RWPE1 (cell line): Measurements from ENCODE around the gene ZSWIM6.
"Not testable (repeated sequence)": the region's sequence is repeated elsewhere in the genome, so short reads cannot be mapped to it uniquely, and the experiment has no call there.

Experiments used
- CTCF ChIA-PET: fragments of 350-600 bp; sonication (Branson Sonifier 250); formaldehyde crosslinking; extraction: SDS; loops from one replicate; lab custom pipeline; 2021; lab: Yijun Ruan, JAX
- POLR2A ChIA-PET: fragments of 400-600 bp; formaldehyde crosslinking; extraction: SDS; loops from one replicate; lab custom pipeline; 2020; ENCODE audit warnings: antibody characterized with exemption; ENCODE audit not compliant: low non-redundant PET; lab: Yijun Ruan, JAX
- DNase-seq: peaks from one replicate; pipeline ENCODE4 v3.0.0; 2012; ENCODE audit warnings: low spot score
- H3K27ac ChIP-seq: fragments of 450-650 bp; 2 replicates; pipeline ENCODE4 v1.5.1; 2017
- CTCF ChIP-seq: fragments of 450-650 bp; conservative IDR thresholded peaks from 2 replicates; pipeline ENCODE4 v1.5.1; 2017; ENCODE audit warnings: low read depth, mild to moderate bottlenecking

ZSWIM6 gene

DNA sequence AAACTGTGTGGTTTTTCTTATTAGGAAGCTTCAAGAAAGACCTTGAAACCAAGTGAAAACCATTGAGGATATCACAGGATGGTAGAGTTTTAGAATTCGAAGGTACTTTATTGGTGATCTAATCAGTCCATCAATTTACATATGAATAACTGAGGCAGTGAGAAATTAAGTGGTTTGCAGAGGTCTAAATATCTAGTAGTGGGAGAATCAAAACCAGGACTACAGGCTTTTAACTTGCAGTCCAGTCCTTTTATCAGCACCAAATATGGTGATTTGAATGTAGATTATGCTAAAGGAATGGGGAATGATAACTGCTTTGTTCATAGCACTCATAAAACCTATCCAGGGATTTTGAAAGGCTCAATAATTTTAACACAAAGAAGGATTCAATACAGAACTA is 85.8 kb downstream of the ZSWIM6 start:
- no peak for TF ChIP-seq CTCF
- POLR2A ChIA-PET = no interaction called here
- DNase-seq = no peak
- H3K27ac ChIP-seq = no peak overlapping the region
- CTCF ChIA-PET = interaction anchor here (1.0 to 1.1 kb wide), 2 partner anchors 14 to 46 kb away, joined by 3 to 4 read pairs; no protein-coding TSS in a partner anchor

- TF ChIP-seq CTCF = no peak
- CTCF ChIA-PET = no interaction called here
- no peak for DNase-seq
- POLR2A ChIA-PET = no interaction called here
- H3K27ac ChIP-seq = no peak overlapping the region
Observed at GRCh38 chr5:61419106-61419505, 87.0 kb downstream of the ZSWIM6 start.

DNA sequence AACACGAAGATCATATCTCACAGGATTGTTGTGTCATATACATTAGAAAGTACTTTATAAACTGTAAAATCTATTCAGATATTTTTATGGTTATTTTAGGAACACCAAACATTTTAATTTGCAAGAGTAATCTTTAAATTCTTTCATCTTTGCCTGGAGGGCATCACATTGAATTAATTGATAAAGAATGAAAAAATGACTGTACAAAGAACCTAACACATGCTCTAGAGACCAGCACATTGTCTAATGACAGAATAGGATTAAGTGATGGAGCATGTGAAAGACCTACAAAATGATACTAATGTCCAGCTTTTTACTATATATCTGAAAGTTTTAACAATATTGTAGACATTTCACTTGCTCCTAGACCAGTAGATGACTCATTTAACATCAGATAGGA is 88.0 kb downstream of the ZSWIM6 start:
- no peak for TF ChIP-seq CTCF
- CTCF ChIA-PET = interaction anchor here (0.7 kb wide), 1 partner anchor 33 kb away, joined by 3 read pairs; no protein-coding TSS in a partner anchor
- POLR2A ChIA-PET = no interaction called here
- no peak for DNase-seq
- no peak overlapping the region for H3K27ac ChIP-seq

DNA sequence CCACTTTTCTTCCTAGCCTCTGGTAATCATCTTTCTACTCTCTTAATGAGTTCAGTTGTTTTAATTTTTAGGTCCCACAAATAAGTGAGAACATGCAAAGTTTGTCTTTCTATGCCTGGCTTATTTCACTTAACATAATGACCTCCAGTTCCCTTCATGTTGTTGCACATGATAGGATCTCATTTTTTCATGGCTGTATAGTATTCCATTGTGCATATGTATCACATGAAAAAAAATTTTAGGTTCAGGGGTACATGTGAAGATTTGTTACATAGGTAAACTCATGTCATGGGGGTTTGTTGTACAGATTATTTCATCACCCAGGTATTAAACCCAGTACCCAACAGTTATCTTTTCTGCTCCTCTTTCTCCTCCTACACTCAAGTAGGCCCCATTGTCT is 89.2 kb downstream of the ZSWIM6 start:
- POLR2A ChIA-PET, DNase-seq, H3K27ac ChIP-seq: not testable (repeated sequence)
- CTCF ChIA-PET = interaction anchor here (0.6 to 0.7 kb wide), 2 partner anchors 623 to 1359 kb away, joined by 3 to 4 read pairs; no protein-coding TSS in a partner anchor

DNA sequence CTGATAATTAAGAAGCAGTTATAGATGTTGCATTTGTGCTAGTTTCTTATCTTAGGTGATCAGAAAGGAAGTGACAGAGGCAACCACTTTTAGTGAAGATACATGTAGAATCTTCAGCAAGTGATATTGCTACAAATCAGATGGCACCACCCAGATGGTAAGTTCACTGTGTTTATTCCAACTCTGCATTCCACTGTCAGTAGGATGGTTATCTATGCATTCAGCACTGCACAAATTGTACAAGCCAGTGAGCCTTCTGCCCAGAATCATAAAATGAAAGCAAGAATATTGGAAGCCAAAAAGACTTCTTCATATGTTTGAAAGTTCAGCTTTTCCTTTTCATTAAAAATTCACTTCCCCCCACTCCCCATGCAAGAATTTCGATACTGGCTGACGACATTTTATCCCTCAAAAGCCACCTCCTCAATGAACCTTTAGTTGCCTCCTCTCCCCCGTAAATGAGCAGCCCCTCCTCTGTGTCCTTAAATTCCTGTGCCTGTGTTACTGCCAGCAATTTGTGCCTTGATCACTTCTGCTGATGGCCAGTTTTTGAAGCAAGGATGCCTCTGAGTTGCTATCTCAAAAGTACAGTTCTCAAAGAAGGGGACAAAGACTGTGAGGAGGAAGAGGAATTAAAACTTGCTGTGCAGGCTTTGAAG is 91.6 kb downstream of the ZSWIM6 start:
- CTCF ChIA-PET = no interaction called here
- no peak for TF ChIP-seq CTCF
- H3K27ac ChIP-seq = no peak overlapping the region
- POLR2A ChIA-PET = no interaction called here
- no peak for DNase-seq

GRCh38 chr5:61425918-61426317 is 93.9 kb downstream of the ZSWIM6 start:
- ChIA-PET CTCF (interaction anchor here (0.8 kb wide), 2 partner anchors 9 to 11 kb away, joined by 3 read pairs; no protein-coding TSS in a partner anchor), POLR2A (no interaction called here)
- TF ChIP-seq CTCF = no peak
- DNase-seq = no peak
- no peak overlapping the region for H3K27ac ChIP-seq

- no peak for DNase-seq
- no peak overlapping the region for H3K27ac ChIP-seq
- ChIA-PET POLR2A (no interaction called here), CTCF (interaction anchor here (0.5 kb wide), 1 partner anchor 18 kb away, joined by 3 read pairs; no protein-coding TSS in a partner anchor)
- no peak for TF ChIP-seq CTCF
Observed at GRCh38 chr5:61429906-61430305, 97.8 kb downstream of the ZSWIM6 start.
